HG03108 (cell line): ENCODE data around the gene PATL2.
"Not testable (repeated sequence)": the region's sequence is repeated elsewhere in the genome, so short reads cannot be mapped to it uniquely, and the experiment has no call there.

Experiments
- ATAC-seq: cut with Tn5 transposase; IDR thresholded peaks from one replicate; pipeline ENCODE4 v1.9.1; 2021; ENCODE audit warnings: moderate library complexity; ENCODE audit not compliant: unreplicated experiment

The PATL2 gene

DNA sequence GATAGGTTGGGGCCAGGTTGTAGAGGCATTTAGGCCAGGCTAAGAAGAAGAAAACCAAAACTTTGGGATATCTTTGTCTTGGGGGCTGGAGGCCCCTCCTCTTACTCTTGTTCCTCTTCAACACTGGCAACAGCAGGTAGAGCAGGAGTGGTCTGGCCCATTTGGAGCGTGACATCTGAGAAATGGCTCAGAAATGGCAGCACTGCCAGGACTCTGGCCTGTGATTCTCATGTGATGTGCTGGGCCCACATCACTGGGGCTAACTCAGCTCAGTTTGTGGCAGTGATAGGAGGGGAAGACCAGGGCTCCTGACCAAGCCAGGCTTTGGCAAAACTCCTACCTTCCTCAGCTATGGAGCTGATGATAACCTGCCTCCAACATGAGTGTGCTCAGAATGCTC is 18.5 kb downstream of the PATL2 start:
- no peak for ATAC-seq

DNA sequence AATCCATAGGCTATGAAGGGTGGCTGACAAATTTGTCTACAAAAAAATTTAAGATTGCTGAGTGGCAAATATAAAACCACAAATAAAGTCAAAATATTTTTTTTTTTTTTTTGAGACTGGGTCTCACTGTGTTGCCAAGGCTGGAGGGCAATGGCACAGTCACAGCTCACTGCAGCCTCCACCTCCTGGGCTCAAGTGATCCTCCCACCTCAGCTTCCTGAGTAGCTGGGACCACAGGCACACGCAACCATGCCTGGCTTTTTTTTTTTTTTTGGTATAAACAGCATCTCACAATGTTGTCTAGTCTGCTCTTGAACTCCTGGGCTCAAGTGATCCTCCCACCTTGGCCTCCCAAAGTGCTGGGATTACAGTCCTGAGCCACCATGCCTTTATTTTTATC is 20.9 kb downstream of the PATL2 start:
- not testable (repeated sequence) for ATAC-seq

DNA sequence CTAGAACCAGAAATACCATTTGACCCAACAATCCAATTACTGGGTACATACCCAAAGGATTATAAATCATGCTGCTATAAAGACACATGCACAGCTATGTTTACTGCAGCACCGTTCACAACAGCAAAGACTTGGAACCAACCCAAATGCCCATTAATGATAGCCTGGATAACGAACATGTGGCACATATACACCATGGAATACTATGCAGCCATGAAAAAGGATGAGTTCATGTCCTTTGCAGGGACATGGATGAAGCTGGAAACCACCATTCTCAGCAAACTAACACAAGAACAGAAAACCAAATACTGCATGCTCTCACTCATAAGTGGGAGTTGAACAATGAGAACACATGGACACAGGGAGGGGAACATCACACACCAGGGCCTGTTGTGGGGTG is 21.8 kb downstream of the PATL2 start:
- ATAC-seq, result not testable (repeated sequence)

DNA sequence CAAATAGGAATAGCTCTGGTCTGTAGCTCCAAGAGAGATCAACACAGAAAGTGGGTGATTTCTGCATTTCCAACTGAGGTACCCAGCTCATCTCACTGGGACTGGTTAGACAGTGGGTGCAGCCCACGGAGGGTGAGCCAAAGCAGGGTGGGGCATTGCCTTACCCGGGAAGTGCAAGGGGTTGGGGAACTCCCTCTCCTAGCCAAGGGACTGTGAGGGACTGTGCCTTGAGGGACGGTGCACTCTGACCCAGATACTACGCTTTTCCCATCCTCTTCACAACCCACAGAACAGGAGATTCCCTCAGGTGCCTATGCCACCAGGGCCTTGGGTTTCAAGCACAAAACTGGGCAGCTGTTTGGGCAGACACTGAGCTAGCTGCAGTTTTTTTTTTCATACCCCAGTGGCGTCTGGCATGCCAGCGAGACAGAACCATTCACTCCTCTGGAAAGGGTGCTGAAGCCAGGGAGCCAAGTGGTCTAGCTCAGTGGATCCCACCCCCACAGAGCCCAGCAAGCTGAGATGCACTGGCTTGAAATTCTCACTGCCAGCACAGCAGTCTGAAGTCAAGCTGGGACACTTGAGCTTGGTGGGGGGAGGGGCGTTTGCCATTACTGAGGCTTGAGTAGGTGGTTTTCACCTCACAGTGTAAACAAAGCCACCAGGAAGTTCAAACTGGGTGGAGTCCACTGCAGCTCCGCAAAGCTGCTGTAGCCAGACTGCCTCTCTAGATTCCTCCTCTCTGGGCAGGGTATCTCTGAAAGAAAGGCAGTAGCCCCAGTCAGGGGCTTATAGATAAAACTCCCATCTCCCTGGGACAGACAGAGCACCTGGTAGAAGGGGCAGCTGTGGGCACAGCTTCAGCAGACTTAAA is 28.1 kb downstream of the PATL2 start:
- not testable (repeated sequence) for ATAC-seq

DNA sequence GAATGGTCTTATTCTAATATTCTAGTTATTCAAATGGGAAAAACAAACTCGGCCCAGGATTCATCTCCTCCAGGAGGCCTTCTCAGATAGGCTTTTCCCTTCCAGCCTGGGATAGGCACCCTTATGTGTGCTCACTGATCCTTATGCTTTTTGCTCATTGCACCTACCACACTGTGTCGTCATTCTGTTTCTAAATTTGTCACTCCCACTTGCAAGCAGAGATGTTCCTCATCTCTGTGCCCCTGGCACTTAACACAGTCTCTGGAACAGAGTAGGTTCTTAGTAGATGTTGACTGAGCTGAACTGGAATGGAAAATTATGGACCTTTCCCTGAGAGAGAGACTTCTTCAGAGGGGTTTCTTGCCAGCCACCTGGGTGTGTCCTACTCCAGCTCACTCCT is 28.9 kb downstream of the PATL2 start:
- no peak for ATAC-seq

DNA sequence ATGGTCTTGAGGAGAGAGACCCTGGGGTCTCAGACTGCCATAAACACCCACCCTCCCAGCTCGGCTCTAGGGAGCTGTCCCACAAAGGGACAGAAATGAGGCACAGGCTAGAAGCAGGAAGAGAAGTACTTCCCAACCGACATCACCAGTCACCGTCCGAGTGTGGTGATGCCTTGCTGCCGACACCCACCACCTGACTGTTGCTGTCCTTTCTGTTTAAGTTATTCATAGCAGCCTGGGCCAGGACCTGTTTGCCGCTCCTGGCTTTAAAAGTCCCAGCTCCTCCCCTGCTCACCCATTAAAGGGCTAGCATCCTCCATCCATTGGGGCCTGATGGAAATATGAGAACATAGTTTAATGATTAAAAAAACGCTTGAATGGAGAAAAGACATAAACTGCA is 34.4 kb downstream of the PATL2 start:
- ATAC-seq, result peak; percentile 32

DNA sequence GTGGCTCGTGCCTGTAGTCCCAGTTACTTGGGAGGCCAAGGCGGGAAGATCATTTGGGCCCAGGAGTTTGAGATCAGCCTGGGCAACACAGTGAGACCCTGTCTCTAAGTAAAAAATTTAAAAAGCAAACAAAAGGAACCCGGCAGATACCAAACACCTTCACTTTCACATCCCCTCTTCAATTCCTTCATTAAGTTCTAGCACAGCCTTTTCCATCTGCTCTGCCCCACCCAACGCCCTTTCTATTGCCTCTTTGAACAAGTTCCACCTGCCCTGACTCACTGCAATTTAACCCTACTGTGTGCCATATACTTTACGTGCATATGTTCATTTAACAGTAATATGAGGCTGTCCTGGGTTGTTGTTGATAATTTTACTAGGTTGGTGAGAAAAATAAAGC is 35.2 kb downstream of the PATL2 start:
- ATAC-seq, result no peak

DNA sequence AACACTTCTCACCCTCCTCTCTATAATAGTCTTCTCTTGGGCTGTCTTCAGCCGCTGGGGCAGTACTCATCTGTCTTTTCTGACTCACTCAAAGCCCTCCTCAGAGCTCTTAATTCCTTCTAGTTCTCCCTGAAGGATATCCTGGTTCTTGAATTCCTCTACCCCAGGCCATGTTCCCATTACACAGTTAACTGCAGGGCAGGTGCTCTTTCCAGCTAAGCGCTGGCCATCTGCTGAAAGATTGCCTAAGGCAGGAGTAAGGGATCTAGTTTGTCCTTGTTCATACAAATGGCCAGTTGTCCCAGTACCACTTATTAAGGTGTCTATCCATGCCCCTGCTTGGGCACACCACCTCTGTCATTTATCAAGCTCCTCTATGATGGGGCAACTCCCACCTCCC is 37.5 kb downstream of the PATL2 start:
- no peak for ATAC-seq

DNA sequence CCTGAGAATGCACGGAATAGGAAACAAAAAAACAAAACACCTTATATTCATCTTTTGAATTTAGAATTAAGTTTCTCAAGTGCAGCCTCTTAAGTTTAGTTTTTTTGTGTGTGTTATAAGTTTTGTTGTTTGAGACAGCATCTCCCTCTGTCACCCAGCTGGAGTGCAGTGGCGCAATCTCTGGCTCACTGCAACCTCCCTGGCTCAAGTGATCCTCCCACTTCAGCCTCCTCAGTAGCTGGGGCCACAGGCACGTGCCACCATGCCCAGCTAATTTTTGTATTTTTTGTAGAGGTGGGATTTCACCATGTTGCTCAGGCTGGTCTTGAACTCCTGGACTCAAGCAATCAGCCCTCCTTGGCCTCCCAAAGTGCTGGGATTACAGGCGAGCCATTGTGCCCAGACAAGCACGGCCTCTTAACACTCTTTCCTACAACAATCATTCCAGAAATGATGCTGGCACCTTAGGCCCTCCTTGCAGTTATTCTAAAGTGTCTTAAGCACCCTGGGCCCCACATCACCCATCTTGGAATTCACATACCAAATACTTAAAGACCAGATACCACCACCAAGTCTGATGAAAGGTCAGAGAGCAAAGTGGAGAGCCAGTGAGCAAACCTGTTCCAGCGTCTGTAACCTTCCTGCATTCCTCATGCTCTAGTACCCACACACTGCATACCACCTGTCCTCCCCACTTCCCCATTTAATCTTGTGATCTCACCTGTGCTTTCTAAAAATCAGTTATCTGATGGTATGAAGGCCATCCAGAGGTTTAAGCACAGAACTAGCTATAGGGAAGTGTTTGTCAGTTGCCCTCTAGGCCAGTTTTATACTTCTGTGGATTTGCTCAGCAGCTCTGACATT is 40.8 kb downstream of the PATL2 start:
- no peak for ATAC-seq

DNA sequence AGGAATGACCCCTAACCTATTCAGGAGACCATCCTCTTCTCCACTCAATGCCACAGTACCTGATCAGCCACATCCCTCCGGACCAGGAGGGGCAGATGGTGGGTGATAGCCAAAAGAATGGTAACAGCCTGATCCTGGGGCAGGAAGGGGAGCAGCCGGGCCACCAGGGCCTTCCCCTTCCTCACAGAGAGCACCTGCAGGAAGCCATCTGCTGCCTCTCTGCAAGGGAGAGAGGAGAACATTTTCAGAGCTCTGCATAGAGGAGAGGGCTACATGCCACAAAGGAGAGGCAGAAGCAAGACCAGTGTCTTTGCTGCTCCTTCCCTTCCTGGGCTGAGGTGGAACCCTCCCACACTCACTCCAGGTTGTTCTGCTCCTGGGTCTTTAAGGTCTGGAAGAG is 42.2 kb downstream of the PATL2 start:
- ATAC-seq, result no peak

DNA sequence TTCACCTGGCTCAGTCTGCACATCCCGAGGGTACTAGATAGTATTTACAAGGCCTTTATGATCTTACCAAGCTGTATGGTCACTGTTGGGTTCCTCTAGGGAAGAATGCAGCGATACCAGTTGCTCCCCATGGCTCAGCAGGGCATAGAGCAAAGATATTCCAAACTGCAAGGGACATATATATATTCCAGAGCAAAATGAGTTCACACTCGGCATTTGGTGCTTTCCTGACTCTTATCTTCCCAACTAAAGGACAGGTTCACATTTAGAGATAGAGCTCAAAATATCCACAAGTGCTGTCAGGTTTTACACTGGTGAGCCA is 44.1 kb downstream of the PATL2 start:
- ATAC-seq, result no peak

DNA sequence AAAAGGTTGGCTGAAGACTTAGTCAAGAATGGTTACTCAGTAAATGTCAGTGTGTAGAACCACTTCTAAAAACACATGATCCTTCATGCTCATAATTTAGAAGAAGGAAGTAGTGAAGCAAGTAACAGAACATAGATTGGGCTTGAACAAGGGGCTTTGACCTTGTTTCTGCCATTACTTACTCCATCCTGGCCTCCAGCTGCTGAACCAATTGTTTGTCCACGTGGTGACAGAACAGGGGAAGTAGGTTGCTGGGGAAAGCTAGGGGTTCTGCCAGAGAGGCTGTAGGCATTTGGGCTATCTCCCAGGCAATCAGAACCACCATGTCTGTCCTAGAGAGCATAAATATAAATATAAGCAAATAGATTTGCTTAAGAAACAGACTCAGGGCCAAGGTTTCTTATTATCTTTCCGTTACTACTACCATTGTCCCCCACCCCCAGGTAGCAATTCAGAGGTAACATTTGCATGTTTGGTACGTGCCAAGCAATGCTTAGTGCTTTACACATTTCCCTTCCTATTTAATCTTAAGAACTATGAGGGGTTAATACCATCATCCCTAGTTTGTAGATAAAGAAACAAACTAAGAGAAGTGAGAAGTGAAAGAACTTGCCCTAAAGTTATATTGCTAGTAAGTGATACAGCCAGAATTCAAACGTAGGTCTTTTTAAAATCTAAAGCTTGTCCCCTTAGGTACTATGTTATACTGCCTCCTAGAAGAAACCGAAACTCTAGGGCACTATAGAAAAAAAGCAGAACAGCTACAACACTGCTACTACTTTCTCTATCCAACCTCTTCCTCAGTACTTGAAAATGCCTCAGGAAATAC is 44.7 kb downstream of the PATL2 start:
- no peak for ATAC-seq

DNA sequence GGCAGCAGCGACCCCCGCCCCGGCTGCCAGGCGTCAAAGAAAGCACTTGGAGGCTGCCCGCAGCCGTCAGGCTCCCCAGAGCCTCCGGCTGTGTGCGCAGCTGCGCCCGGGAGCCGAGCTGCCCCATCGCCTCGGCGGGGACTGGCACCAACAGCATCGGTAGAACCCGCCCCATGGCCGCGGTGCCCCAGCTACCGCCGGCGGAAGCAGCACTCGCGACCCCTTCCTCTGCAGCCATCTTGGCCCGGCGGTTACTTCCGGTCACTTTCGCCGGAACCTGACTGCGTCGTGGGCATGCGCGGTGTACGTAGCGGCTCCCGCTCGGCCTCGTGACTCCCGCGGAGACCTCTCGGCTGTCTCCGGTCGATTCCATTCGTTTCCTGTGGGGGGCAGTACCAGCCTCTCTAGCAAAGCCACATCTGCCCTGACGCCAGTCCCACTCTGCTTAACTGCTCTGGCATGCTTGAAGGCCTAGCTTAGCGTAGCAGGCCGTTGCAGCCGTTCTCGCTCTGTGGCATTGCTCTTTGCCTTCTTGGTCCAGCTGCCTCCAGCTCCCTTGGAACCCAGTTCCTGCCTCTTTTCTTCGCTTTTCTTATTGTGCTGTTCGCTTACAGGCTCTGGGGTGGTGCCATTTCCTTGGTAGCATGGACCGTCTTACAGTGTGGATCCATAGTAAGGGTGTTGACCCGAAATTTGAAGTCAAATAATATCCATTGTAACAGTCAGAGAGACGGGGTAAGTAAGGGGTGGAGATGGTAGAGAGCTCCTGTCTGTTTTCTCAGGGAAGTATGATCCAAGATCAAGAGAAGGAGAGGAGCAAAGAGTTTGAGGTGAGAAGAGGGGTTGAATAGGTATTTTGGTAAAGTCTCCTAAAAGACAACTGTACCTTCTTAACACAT is 47.5 kb downstream of the PATL2 start, which contains the start of gene SPG11:
SPG11 (minus strand) TSS at position 253 of the 899 bp plus-strand sequence; CDS start at position 238, 15 bp downstream.
- peak; percentile 67 for ATAC-seq

DNA sequence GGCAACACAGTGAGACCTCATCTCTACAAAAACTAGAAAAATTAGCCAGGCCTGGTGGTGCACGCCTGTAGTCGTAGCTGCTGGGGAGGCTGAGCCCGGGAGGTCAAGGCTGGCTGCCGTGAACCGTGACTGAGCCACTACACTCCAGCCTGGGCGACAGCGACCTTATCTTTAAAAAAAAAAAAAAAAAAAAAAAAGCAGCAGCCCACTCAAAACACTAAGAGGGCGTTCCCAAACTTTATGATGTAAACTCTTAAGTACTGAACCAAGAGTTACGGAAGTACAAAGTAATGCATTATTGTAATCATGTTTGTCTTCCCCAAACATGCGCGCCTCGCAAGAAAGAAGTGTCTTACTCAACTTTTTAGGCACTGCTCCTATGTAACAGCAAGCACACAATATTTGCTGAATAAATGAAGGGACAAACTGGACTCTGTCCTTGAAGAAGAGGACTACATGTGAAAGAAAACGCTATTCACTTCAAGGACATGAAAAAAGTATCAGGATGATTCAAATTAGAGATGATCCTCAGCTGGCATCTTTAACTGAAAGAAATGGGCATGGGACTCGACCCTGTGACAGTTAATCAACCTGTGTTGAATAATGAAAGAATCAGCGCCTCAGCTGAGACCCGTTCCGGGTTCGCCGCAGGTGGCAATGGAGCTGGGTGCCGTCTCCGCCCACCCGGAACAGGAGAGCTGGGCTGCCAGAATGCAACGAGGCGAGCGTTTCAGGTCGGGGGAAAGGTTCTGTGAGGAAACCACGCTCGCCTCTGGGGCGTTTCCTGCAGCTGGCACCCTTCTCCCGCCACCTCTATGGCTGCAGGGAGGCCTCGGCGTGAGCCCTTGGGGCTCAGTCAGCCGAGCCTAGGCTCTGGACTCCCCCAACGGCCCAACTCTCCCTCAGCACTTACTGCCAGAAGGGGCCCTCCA is 48.4 kb downstream of the PATL2 start:
- peak; percentile 43 for ATAC-seq

DNA sequence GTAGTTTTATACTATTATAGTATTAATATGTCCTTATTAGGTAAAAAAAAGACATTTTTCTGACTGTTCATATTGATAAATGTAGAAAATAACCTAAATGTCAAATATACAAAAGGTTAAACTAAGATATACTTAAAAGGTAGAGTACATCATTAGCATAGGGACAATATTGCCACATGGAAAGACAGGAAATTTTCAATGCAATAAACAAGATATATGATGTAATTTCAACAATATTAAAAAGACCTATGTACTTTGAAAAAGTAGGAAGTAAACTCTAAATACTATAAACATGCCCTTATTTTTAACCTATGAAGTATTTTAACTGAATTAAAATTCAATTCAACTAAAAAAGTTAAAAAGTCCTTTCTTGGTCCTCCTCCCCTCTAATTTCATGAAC is 49.5 kb downstream of the PATL2 start:
- ATAC-seq, result no peak

DNA sequence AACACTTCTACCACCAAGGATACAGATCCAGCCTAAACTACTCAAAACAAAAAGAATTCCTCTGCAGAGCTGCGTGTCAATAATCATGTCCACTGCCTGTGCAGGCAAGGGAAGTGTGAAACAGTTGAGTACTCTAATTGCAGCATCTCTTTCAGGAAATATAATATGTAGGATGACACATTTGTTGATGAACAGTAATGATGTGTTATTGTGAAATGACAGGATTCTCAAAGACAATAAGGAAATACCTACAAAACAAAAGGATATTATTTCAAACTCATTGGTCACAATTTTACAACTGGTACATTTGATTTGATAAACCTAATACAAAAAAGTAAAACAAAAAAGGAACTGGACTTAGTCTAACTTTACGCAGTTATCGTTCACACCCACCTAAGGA is 52.1 kb downstream of the PATL2 start:
- no peak for ATAC-seq

DNA sequence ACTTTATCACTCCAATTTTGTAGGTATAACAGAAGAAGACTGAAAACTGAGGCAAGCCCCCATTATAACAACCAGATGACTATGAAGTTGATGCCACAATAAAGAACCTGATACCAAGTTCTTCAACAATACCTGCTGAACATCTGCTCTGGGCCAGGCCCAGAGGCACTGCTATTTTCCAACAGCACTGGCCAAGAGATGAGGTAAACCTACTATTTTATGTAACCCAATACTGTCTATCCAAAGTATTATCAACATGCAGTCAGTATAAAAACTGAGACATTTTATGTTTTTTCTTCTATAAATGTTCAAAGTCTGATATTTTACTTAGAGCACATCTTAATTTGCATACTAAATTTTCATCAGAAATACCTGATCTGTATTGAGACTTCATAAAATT is 53.7 kb downstream of the PATL2 start:
- no peak for ATAC-seq

DNA sequence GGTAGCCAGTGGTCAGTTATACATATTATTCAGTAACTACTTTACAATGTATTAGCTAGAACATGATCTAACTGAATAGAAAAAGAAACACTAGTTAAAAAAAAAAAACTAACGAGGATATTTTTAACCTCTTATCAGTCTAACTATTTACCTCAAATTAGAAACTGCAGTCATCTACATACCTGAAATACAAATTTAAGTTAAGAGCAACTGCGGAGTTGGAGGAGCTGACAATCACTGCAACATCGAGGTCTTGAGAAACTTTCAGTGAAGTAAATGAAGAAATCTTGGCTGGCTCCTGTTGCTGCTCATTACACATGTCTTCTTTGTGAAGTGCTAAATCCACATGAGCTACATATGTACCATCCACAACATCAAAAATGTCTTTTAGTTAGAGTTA is 54.2 kb downstream of the PATL2 start:
- no peak for ATAC-seq

DNA sequence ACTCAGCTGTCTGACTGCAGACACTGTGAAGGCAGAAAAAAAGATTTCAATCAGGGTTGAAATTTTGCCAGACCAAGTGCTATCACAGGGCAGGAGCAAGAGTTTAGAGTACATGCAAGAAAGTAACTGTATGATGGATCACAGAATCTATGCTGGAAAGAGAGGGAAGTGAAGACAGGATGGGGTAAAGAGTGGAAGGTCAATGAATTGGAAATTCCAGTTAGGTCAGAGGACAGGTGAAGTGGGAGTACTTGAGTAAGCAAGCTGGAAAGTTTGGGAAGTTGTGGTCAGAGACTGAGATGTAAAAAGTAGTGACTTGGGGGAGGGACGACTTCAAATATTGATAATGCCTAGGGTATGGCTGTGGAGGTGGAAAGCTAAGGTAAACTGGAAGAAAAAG is 54.8 kb downstream of the PATL2 start:
- ATAC-seq, result no peak
